Left lung (tissue), 10 donors: ENCODE measurements around the gene RAB22A. TPM values are rescaled to one million over a fixed set of nuclear protein-coding genes. Genes with fewer than 3 reads are reported as not detected.

Experiments
- ATAC-seq: fragments of 200-7000 bp; cut with Tn5 transposase; one replicate; pipeline ENCODE4 v1.9.1; 2020; ENCODE audit warnings: moderate library complexity
- DNase-seq, 4 donors: peaks; one replicate each; pipeline ENCODE4 v3.0.0-alpha.2; 2013 to 2020
- H3K27ac ChIP-seq, 2 donors: fragments of 200-600 bp; sonication (generic) in 1 of 2; one replicate each; pipeline versions ENCODE4 v1.5.0 to v1.8.0; 2020 to 2021
- H3K27me3 ChIP-seq, 2 donors: fragments of 200-600 bp; sonication (generic) in 1 of 2; one replicate each; pipeline versions ENCODE4 v1.5.0 to v1.8.0; 2020 to 2021
- H3K36me3 ChIP-seq, 2 donors: fragments of 200-600 bp; sonication (generic) in 1 of 2; one replicate each; pipeline versions ENCODE4 v1.5.0 to v1.8.0; 2020 to 2021
- H3K4me1 ChIP-seq, 2 donors: fragments of 200-600 bp; one replicate each; pipeline ENCODE4 v1.8.0; 2021
- H3K4me3 ChIP-seq, 2 donors: fragments of 200-600 bp; sonication (generic) in 1 of 2; one replicate each; pipeline versions ENCODE4 v1.5.0 to v1.8.0; 2020 to 2021; ENCODE audit warnings: mild to moderate bottlenecking in 1 of 2
- H3K9me3 ChIP-seq, 2 donors: fragments of 200-600 bp; sonication (generic) in 1 of 2; one replicate each; pipeline versions ENCODE4 v1.5.0 to v1.8.0; 2020 to 2021
- intact Hi-C, 2 donors: fragments of 100-400 bp; cut with DNase I; formaldehyde crosslinking; loops; one replicate each; pipeline versions ENCODE4 v1.11.2 to v1.14.2; 2022
- polyA plus RNA-seq, 6 donors: library from polyadenylated mRNA; unstranded; fragments of 120-200 nt; gene quantifications; one replicate each; pipeline ENCODE4 v1.2.1, GENCODE V29; 2013; ENCODE audit not compliant: insufficient read length in 6 of 6
- total RNA-seq, 2 donors: library from RNA; stranded (reverse); fragmentation: NEBNext Ultra II Directional; extraction: Animal tissue kit (Norgen Biotek cat#: 25700); gene quantifications; one replicate each; pipeline ENCODE4 v1.2.1, GENCODE V29; 2021
- TF ChIP-seq, protein P1 (sequence below), 2 donors: fragments of 200-600 bp; sonication (generic) in 1 of 2; IDR thresholded peaks; one replicate each; pipeline versions ENCODE4 v1.5.0 to v1.8.0; 2021; ENCODE audit warnings: antibody characterized with exemption in 2 of 2
- donor health status: DM: no; HTN: yes; CAD: no.
- donor health status: DM: no; HTN: no; CAD: no.

RAB22A gene
- total and polyA plus RNA-seq, 8 donors: 17.3 to 26.2 (median 19.3) TPM

DNA sequence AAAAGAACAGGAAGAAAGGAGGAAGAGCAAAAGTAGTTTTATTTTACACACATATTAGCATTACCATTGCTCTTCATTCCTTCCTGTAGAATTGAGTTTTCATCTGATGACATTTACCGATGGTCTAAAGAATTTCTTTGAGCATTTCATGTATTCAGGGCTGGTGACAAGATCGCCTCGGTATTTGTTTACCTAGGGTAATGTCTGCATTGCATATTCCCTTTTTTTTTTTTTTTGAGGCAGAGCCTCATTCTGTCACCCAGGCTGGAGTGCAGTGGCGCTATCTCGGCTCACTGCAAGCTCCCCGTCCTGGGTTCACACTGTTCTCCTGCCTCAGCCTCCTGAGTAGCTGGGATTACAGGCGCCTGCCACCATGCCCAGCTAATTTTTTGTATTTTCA lies 19.3 kb downstream of the RAB22A start:
- Histone ChIP-seq H3K4me1 (peaks cover 0 to 14% of the 10 kb centered on the region in 2 donors), H3K27ac (no peak overlapping the region), H3K36me3 (no peaks in the 10 kb centered on the region), H3K9me3 (no peaks in the 10 kb centered on the region), H3K4me3 (no peak overlapping the region), H3K27me3 (no peaks in the 10 kb centered on the region)
- TF ChIP-seq, protein P1, sequence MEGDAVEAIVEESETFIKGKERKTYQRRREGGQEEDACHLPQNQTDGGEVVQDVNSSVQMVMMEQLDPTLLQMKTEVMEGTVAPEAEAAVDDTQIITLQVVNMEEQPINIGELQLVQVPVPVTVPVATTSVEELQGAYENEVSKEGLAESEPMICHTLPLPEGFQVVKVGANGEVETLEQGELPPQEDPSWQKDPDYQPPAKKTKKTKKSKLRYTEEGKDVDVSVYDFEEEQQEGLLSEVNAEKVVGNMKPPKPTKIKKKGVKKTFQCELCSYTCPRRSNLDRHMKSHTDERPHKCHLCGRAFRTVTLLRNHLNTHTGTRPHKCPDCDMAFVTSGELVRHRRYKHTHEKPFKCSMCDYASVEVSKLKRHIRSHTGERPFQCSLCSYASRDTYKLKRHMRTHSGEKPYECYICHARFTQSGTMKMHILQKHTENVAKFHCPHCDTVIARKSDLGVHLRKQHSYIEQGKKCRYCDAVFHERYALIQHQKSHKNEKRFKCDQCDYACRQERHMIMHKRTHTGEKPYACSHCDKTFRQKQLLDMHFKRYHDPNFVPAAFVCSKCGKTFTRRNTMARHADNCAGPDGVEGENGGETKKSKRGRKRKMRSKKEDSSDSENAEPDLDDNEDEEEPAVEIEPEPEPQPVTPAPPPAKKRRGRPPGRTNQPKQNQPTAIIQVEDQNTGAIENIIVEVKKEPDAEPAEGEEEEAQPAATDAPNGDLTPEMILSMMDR (IDR thresholded peaks at IDR 0.05): no peak
- ATAC-seq (no peak), DNase-seq (no peak)
- intact Hi-C loops: no loop called here

DNA sequence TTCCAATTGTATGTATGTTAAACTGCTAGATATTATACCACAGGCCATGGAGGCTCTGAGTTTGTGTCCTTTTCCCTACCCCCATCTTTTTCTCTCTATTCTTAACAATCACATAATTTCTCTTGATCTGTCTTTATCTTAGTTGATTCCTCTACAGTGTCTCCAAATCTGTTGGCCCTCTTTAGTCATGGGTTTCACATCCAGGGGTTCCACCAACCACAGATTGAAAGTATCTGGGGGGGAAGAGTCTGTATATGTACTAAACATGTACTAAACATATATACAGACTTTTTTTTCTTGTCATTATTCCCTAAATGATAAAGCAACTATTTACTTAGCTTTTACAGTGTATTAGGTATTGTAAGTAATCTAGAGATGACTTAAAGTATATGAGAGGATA lies 20.2 kb downstream of the RAB22A start:
- intact Hi-C loops: no loop called here
- Histone ChIP-seq H3K9me3 (no peaks in the 10 kb centered on the region), H3K27ac (no peak overlapping the region), H3K4me1 (peaks cover 0 to 14% of the 10 kb centered on the region in 2 donors), H3K27me3 (no peaks in the 10 kb centered on the region), H3K4me3 (no peak overlapping the region), H3K36me3 (no peaks in the 10 kb centered on the region)
- TF ChIP-seq, protein P1 (IDR thresholded peaks at IDR 0.05): no peak
- DNase-seq (no peak), ATAC-seq (no peak)

DNA sequence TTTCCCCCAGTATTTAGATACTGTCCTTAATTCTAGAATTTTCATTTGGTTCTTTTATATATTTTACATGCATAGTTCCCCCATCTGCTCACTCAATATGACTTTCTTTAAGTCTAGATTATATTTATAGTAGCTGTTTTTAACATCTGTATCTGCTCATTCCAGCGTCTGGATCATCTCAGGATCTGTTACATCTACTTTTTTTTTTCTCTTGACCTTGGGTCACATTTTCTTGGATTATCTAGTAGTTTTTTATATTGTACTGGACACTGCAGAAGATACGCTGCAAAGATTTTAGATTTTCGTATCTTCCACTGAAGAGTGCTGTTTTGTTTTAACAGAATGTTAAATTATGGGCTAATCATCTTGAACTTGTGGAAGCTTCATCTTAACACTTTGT lies 20.7 kb downstream of the RAB22A start:
- H3K4me3 ChIP-seq: no peak overlapping the region
- intact Hi-C loops: no loop called here
- DNase-seq: no peak
- TF ChIP-seq, protein P1 (IDR thresholded peaks at IDR 0.05): no peak
- no peaks in the 10 kb centered on the region for H3K27me3 ChIP-seq
- H3K36me3 ChIP-seq: no peaks in the 10 kb centered on the region
- H3K27ac ChIP-seq: no peak overlapping the region
- no peak for ATAC-seq
- H3K4me1 ChIP-seq: peaks cover 0 to 14% of the 10 kb centered on the region in 2 donors
- H3K9me3 ChIP-seq: no peaks in the 10 kb centered on the region

DNA sequence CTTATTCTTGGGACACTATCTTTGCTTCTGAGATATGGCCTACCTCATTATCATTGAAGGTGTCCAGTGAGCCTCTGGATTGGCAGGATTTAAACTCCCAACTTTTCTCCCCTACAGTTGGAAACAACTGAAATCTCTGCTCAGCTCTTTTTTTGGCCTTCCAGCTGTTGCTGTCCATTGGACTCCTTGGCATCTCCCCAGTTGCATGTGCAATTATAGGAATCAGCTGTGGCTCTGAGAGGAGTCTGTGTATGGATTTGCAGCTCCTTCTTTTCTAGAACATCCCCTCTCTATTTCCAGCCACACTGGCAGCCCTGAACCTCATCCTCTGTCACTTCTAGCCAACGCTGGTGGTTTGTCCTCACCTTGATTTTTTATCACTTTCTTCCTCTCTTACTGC lies 21.2 kb downstream of the RAB22A start:
- no peak overlapping the region for H3K27ac ChIP-seq
- H3K4me3 ChIP-seq: no peak overlapping the region
- H3K9me3 ChIP-seq: no peaks in the 10 kb centered on the region
- H3K36me3 ChIP-seq: no peaks in the 10 kb centered on the region
- H3K27me3 ChIP-seq: no peaks in the 10 kb centered on the region
- DNase-seq: peak in 2 of 4 donors; percentile 73 to 78
- intact Hi-C loops: no loop called here
- peaks cover 0 to 14% of the 10 kb centered on the region in 2 donors for H3K4me1 ChIP-seq
- TF ChIP-seq, protein P1 (IDR thresholded peaks at IDR 0.05): no peak
- no peak for ATAC-seq

- no peaks in the 10 kb centered on the region for H3K9me3 ChIP-seq
- intact Hi-C loops: no loop called here
- H3K4me1 ChIP-seq: peaks cover 0 to 14% of the 10 kb centered on the region in 2 donors
- H3K27ac ChIP-seq: no peak overlapping the region
- H3K36me3 ChIP-seq: no peaks in the 10 kb centered on the region
- DNase-seq (no peak), ATAC-seq (peak; percentile 85)
- TF ChIP-seq, protein P1 (IDR thresholded peaks at IDR 0.05): no peak
- H3K27me3 ChIP-seq: no peaks in the 10 kb centered on the region
- no peak overlapping the region for H3K4me3 ChIP-seq
Observed at GRCh38 chr20:58331961-58332551, 22.5 kb downstream of the RAB22A start.
